Measurements from ENCODE around the gene AP3S2. TPM values are rescaled to one million over a fixed set of nuclear protein-coding genes. Genes with fewer than 3 reads are reported as not detected.

Gene AP3S2
- total RNA-seq, 1 experiment from 2014 or later: 23.3 TPM

DNA sequence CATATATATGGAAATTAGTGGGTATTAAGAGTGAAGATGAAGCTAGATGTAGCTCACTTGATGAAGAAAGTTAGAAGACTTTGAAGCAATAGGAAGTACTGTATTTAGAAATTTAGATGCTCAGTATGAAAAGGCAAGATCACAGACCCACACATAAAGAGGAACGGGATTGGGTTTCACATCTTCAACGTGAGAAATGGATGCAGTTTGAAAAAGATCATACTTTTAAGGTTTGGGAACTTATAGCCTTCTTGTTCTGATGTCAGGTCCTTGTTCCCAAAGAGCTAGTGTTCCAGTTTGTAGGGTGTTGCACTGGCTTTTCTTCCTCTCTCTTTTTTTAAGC is 16.7 kb downstream of the AP3S2 start (continued):
- TF ChIP-seq YY1 (IDR thresholded peaks at IDR 0.05; ENCODE audit: extremely low read depth, insufficient replicate concordance, low read depth, low read length) (no peak), CEBPB (IDR thresholded peaks at IDR 0.05; ENCODE audit: low read depth) (no peak), ZNF274 (IDR thresholded peaks at IDR 0.05; ENCODE audit: low read depth, low read length) (no peak)

DNA sequence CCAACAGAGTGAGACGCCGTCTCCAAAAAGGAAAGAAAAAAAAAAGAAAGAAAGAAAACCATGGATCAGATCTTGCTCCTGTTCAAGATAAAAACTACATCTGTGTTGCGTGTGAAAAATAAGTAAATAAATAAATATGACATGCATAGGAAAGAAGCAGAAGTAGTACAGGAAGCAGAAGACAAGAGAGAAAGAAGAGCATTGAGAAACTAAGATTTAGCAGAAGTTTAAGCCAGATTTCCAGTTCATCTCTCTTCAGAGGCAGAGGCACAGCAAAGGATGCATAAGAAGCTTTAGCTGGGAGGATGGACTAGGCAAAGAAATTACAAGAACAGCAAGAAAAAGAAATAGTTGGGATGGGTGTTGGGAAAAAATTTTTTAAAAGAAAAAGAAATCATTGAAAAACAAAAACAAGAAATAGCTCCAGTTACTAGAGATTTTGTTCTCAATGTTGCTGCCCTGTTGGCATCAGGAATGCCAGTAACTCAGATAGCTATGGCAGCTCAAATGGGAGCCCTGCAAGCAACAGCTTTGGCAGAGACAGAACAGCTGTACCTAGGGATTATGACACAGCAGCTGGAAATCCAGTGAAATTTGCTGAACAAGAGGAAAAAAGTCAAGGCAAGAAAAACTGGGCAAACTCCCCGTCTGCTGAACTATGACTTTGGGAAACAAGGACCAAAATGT is 17.3 kb downstream of the AP3S2 start:
- no peak for TF ChIP-seq SP1 (IDR thresholded peaks at IDR 0.05; ENCODE audit: low read depth)
- TF ChIP-seq POLR2A (IDR thresholded peaks at IDR 0.05; ENCODE audit: borderline replicate concordance, extremely low read depth, insufficient read depth, insufficient read length): no peak
- TF ChIP-seq EGR1 (IDR thresholded peaks at IDR 0.05; ENCODE audit: low read depth): no peak
- TF ChIP-seq EZH2 (IDR thresholded peaks at IDR 0.05): no peak
- no peak for TF ChIP-seq ZFX (IDR thresholded peaks at IDR 0.05)
- no peak for TF ChIP-seq CBX3 (IDR thresholded peaks at IDR 0.05; ENCODE audit: low read depth)
- TF ChIP-seq CEBPB (IDR thresholded peaks at IDR 0.05; ENCODE audit: low read depth): no peak
- no peak for TF ChIP-seq SRF (IDR thresholded peaks at IDR 0.05; ENCODE audit: low read depth)
- TF ChIP-seq POLR2AphosphoS5 (IDR thresholded peaks at IDR 0.05; ENCODE audit: low read depth, low read length): no peak
- TF ChIP-seq RAD21 (IDR thresholded peaks at IDR 0.05; ENCODE audit: low read depth): no peak
- no peak for TF ChIP-seq ELF1 (IDR thresholded peaks at IDR 0.05; ENCODE audit: borderline replicate concordance, low read depth)
- no peak for TF ChIP-seq EZH2phosphoT487 (IDR thresholded peaks at IDR 0.05; ENCODE audit: borderline replicate concordance)
- TF ChIP-seq CTCF (IDR thresholded peaks at IDR 0.05 in 2 of 3, conservative IDR thresholded peaks at IDR 0.05 in 1 of 3; ENCODE audit: borderline replicate concordance in 1 of 3, insufficient read depth in 1 of 3, low read depth in 2 of 3, low read length in 2 of 3): no peak
- TF ChIP-seq TCF7L2 (IDR thresholded peaks at IDR 0.05; ENCODE audit: borderline replicate concordance, extremely low read depth, insufficient read depth, insufficient read length): no peak
- TF ChIP-seq, protein P1, sequence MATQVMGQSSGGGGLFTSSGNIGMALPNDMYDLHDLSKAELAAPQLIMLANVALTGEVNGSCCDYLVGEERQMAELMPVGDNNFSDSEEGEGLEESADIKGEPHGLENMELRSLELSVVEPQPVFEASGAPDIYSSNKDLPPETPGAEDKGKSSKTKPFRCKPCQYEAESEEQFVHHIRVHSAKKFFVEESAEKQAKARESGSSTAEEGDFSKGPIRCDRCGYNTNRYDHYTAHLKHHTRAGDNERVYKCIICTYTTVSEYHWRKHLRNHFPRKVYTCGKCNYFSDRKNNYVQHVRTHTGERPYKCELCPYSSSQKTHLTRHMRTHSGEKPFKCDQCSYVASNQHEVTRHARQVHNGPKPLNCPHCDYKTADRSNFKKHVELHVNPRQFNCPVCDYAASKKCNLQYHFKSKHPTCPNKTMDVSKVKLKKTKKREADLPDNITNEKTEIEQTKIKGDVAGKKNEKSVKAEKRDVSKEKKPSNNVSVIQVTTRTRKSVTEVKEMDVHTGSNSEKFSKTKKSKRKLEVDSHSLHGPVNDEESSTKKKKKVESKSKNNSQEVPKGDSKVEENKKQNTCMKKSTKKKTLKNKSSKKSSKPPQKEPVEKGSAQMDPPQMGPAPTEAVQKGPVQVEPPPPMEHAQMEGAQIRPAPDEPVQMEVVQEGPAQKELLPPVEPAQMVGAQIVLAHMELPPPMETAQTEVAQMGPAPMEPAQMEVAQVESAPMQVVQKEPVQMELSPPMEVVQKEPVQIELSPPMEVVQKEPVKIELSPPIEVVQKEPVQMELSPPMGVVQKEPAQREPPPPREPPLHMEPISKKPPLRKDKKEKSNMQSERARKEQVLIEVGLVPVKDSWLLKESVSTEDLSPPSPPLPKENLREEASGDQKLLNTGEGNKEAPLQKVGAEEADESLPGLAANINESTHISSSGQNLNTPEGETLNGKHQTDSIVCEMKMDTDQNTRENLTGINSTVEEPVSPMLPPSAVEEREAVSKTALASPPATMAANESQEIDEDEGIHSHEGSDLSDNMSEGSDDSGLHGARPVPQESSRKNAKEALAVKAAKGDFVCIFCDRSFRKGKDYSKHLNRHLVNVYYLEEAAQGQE (IDR thresholded peaks at IDR 0.05; ENCODE audit: low read depth): no peak
- no peak for TF ChIP-seq ATF3 (IDR thresholded peaks at IDR 0.05)
- DNase-seq (ENCODE audit: low read depth, low spot score): no peak
- BruUV-seq (replicated peaks): no TSS peak
- Histone ChIP-seq H3K27me3 (ENCODE audit: insufficient read depth, low read length) (no peaks in the 10 kb centered on the region), H4K20me1 (ENCODE audit: insufficient read depth) (no peaks in the 10 kb centered on the region), H3K4me2 (ENCODE audit: low read length) (no peak overlapping the region), H2AFZ (ENCODE audit: low read depth, low read length, poor library complexity, severe bottlenecking) (no peak overlapping the region), H3K4me3 (replicated peaks in 1 of 2; ENCODE audit: low read depth in 1 of 2, low read length in 2 of 2) (no peak overlapping the region), H3K36me3 (ENCODE audit: control insufficient read depth in 1 of 2, insufficient read depth in 2 of 2, low read length in 2 of 2) (peaks cover 20 to 21% of the 10 kb centered on the region in 2 experiments), H3K79me2 (ENCODE audit: insufficient read depth, low read length) (no peaks in the 10 kb centered on the region), H3K9me2 (ENCODE audit: insufficient read depth) (no peaks in the 10 kb centered on the region), H3K9ac (ENCODE audit: low read length) (no peak overlapping the region), H3K4me1 (ENCODE audit: control insufficient read depth in 1 of 2, insufficient read depth in 2 of 2, low read length in 2 of 2) (no peaks in the 10 kb centered on the region), H3K27ac (ENCODE audit: low read depth, low read length) (no peak overlapping the region), H3K9me3 (ENCODE audit: control insufficient read depth in 1 of 2, insufficient read depth in 1 of 2, low read depth in 1 of 2, low read length in 2 of 2) (no peaks in the 10 kb centered on the region)
- ChIA-PET POLR2A (no interaction called here), RAD21 (ENCODE audit: low non-redundant PET in 1 of 2, low total read pairs in 2 of 2, uncharacterized antibody in 2 of 2, unreplicated experiment in 2 of 2) (no interaction called here), CTCF (interaction anchor here (0.8 to 5.0 kb wide), 7 partner anchors 12 to 138 kb away, joined by 3 to 164 read pairs (median 4); partner anchors contain the start of gene MESP1)
- intact Hi-C loops (cut with micrococcal nuclease): no loop called here
- ATAC-seq: no peak
